Neural cell (in vitro differentiated cells): Measurements from ENCODE around the gene HS6ST3. TPM values are rescaled to one million over a fixed set of nuclear protein-coding genes. Genes with fewer than 3 reads are reported as not detected.

Source experiments
- H2AFZ ChIP-seq: fragments of 200-600, 300-800 bp; sonication (generic), shearing (Covaris generic); 2 replicates; pipeline ENCODE4 v1.6.0; 2014; ENCODE audit warnings: low read depth, mild to moderate bottlenecking, antibody characterized with exemption, low read length, moderate library complexity
- H3F3A ChIP-seq: fragments of 200-600 bp; shearing (Covaris generic); 2 replicates; pipeline ENCODE4 v1.6.1; 2016; ENCODE audit warnings: mild to moderate bottlenecking, moderate library complexity, mixed read lengths, antibody characterized with exemption, low read length; ENCODE audit not compliant: insufficient read depth, poor library complexity, severe bottlenecking
- H3K27ac ChIP-seq: fragments of 200-600, 300-800 bp; sonication (generic), shearing (Covaris generic); 2 replicates; pipeline ENCODE4 v1.5.1; 2014; ENCODE audit warnings: mild to moderate bottlenecking, low read length, moderate library complexity
- H3K27me3 ChIP-seq: fragments of 300-800, 200-600 bp; sonication (generic), shearing (Covaris generic); 2 replicates; pipeline ENCODE4 v1.6.0; 2014; ENCODE audit warnings: mild to moderate bottlenecking, low read depth, low read length, moderate library complexity; ENCODE audit not compliant: insufficient read depth
- H3K36me3 ChIP-seq: fragments of 300-800, 200-600 bp; sonication (generic), shearing (Covaris generic); 2 replicates; pipeline ENCODE4 v1.5.1; 2014; ENCODE audit warnings: mild to moderate bottlenecking, antibody characterized with exemption, low read length, moderate library complexity; ENCODE audit not compliant: insufficient read depth
- H3K4me2 ChIP-seq: fragments of 300-800, 200-600 bp; sonication (generic), shearing (Covaris generic); 2 replicates; pipeline ENCODE4 v1.6.0; 2014; ENCODE audit warnings: mild to moderate bottlenecking, low read length
- H3K4me3 ChIP-seq: fragments of 300-800, 200-600 bp; sonication (generic), shearing (Covaris generic); 2 replicates; pipeline ENCODE4 v1.5.1; 2014; ENCODE audit warnings: mild to moderate bottlenecking, low read length, moderate library complexity
- H3K79me2 ChIP-seq: fragments of 200-600 bp; shearing (Covaris generic); replicated peaks from 2 replicates; pipeline ENCODE4 v1.6.0; 2014; ENCODE audit warnings: mild to moderate bottlenecking, low read length, moderate library complexity; ENCODE audit not compliant: insufficient read depth
- H3K9ac ChIP-seq: fragments of 300-800, 200-600 bp; sonication (generic), shearing (Covaris generic); 2 replicates; pipeline ENCODE4 v1.6.1; 2016; ENCODE audit warnings: mild to moderate bottlenecking, low read length, mixed read lengths
- H3K9me2 ChIP-seq: fragments of 200-600 bp; shearing (Covaris generic); 2 replicates; pipeline ENCODE4 v1.6.1; 2016; ENCODE audit warnings: mild to moderate bottlenecking, low read length, mixed read lengths; ENCODE audit not compliant: insufficient read depth
- H3K9me3 ChIP-seq: fragments of 200-600, 300-800 bp; sonication (generic), shearing (Covaris generic); 2 replicates; pipeline ENCODE4 v1.6.1; 2016; ENCODE audit warnings: mild to moderate bottlenecking, mixed run types, low read length, moderate library complexity, mixed read lengths
- H4K20me1 ChIP-seq: fragments of 200-600 bp; shearing (Covaris generic); 2 replicates; pipeline ENCODE4 v1.6.1; 2016; ENCODE audit warnings: mild to moderate bottlenecking, mixed run types; ENCODE audit not compliant: insufficient read depth
- CTCF ChIP-seq: fragments of 450-650 bp; IDR thresholded peaks from 2 replicates; pipeline ENCODE4 v1.5.1; 2014; ENCODE audit warnings: antibody characterized with exemption, mild to moderate bottlenecking, moderate library complexity; ENCODE audit not compliant: poor library complexity, severe bottlenecking
- EP300 ChIP-seq: fragments of 450-650 bp; conservative IDR thresholded peaks from 2 replicates; pipeline ENCODE4 v1.6.1; 2014; ENCODE audit warnings: antibody characterized with exemption, mild to moderate bottlenecking, moderate library complexity; ENCODE audit not compliant: poor library complexity, severe bottlenecking
- EZH2 ChIP-seq: fragments of 200-600, 300-800 bp; shearing (Covaris generic), sonication (generic); IDR thresholded peaks from 2 replicates; pipeline ENCODE4 v1.6.1; 2014; ENCODE audit warnings: antibody characterized with exemption, low read length, borderline replicate concordance, mild to moderate bottlenecking; ENCODE audit not compliant: insufficient read depth, poor library complexity, severe bottlenecking
- MXI1 ChIP-seq: fragments of 450-650 bp; conservative IDR thresholded peaks from 2 replicates; pipeline ENCODE4 v1.6.1; 2014; ENCODE audit warnings: antibody characterized with exemption, mild to moderate bottlenecking; ENCODE audit not compliant: poor library complexity, severe bottlenecking
- POLR2AphosphoS5 ChIP-seq: IDR thresholded peaks from 2 replicates; pipeline ENCODE4 v1.6.1; 2012
- RAD21 ChIP-seq: fragments of 450-650 bp; conservative IDR thresholded peaks from 2 replicates; pipeline ENCODE4 v1.6.1; 2014; ENCODE audit warnings: antibody characterized with exemption, mild to moderate bottlenecking, moderate library complexity
- REST ChIP-seq: IDR thresholded peaks from 2 replicates; pipeline ENCODE4 v1.6.1; 2012; ENCODE audit warnings: borderline replicate concordance
- SMC3 ChIP-seq: fragments of 450-650 bp; conservative IDR thresholded peaks from 2 replicates; pipeline ENCODE4 v1.6.1; 2014; ENCODE audit warnings: antibody characterized with exemption, mild to moderate bottlenecking, moderate library complexity; ENCODE audit not compliant: poor library complexity
- TAF1 ChIP-seq: IDR thresholded peaks from 2 replicates; pipeline ENCODE4 v1.6.1; 2012; ENCODE audit warnings: low read depth
- polyA plus RNA-seq: library from polyadenylated mRNA; depleted of rRNA; stranded (reverse); fragments of >200 nt; gene quantifications from 2 replicates; pipeline ENCODE4 v1.2.3, GENCODE V29; 2014

Gene HS6ST3
- polyA plus RNA-seq, 1 donor from 2014 or later = 10.9 TPM

GRCh38 chr13:96684469-96684868, 594.6 kb downstream of the HS6ST3 start:
- Histone ChIP-seq H3F3A (peaks cover 3% of the 10 kb centered on the region), H3K36me3 (no peaks in the 10 kb centered on the region), H3K9me2 (no peaks in the 10 kb centered on the region), H2AFZ (no peak overlapping the region), H3K27me3 (no peaks in the 10 kb centered on the region), H4K20me1 (no peaks in the 10 kb centered on the region), H3K79me2 (no peaks in the 10 kb centered on the region), H3K9ac (no peak overlapping the region), H3K9me3 (no peaks in the 10 kb centered on the region), H3K27ac (peak overlapping the region; percentile 63), H3K4me3 (no peak overlapping the region), H3K4me2 (peak overlapping the region; percentile 16)
- TF ChIP-seq EZH2 (no peak), SMC3 (peak; percentile 41), MXI1 (no peak), EP300 (peak; percentile 100), TAF1 (no peak), REST (peak; percentile 98), POLR2AphosphoS5 (peak; percentile 97), CTCF (no peak), RAD21 (peak; percentile 28)

- no peak for TF ChIP-seq EZH2
- TF ChIP-seq MXI1 = no peak
- TF ChIP-seq POLR2AphosphoS5 = no peak
- TF ChIP-seq SMC3 = no peak
- no peak for TF ChIP-seq CTCF
- no peak for TF ChIP-seq RAD21
- TF ChIP-seq EP300 = no peak
- TF ChIP-seq TAF1 = no peak
- H3K9ac ChIP-seq = peak overlapping the region; percentile 4
- no peaks in the 10 kb centered on the region for H3K36me3 ChIP-seq
- no peaks in the 10 kb centered on the region for H3K79me2 ChIP-seq
- H3K9me2 ChIP-seq = no peaks in the 10 kb centered on the region
- H3K4me2 ChIP-seq = peak overlapping the region; percentile 16
- peaks cover 3% of the 10 kb centered on the region for H3F3A ChIP-seq
- peak overlapping the region; percentile 63 for H3K27ac ChIP-seq
- H2AFZ ChIP-seq = no peak overlapping the region
- H4K20me1 ChIP-seq = no peaks in the 10 kb centered on the region
- no peak overlapping the region for H3K4me3 ChIP-seq
- H3K27me3 ChIP-seq = no peaks in the 10 kb centered on the region
- H3K9me3 ChIP-seq = no peaks in the 10 kb centered on the region
Observed at GRCh38 chr13:96684907-96685306, 595.0 kb downstream of the HS6ST3 start.
